GM23338 (cell line): ENCODE results near the gene TRAF3IP3. TPM values are rescaled to one million over a fixed set of nuclear protein-coding genes. Genes with fewer than 3 reads are reported as not detected.

Source experiments
- ATAC-seq: fragments of 200-7000 bp; cut with Tn5 transposase; 3 replicates; pipeline ENCODE4 v1.9.1; 2020
- DNase-seq: peaks from one replicate; pipeline ENCODE4 v3.0.0-alpha.2; 2015; ENCODE audit warnings: low spot score
- H2AFZ ChIP-seq: fragments of 200-600 bp; sonication (generic); 2 replicates; pipeline ENCODE4 v1.8.0; 2016; ENCODE audit warnings: antibody characterized with exemption, mild to moderate bottlenecking, moderate library complexity
- H3F3A ChIP-seq: fragments of 200-600 bp; sonication (generic); replicated peaks from 2 replicates; pipeline ENCODE4 v1.8.0; 2017; ENCODE audit warnings: antibody characterized with exemption, mixed run types, low read depth
- H3K27ac ChIP-seq: fragments of 200-600 bp; sonication (generic); 2 replicates; pipeline ENCODE4 v1.6.1; 2016; ENCODE audit warnings: low read depth
- H3K27me3 ChIP-seq: fragments of 200-600 bp; sonication (generic); 2 replicates; pipeline ENCODE4 v1.8.0; 2016; ENCODE audit warnings: mild to moderate bottlenecking, mixed run types, moderate library complexity; ENCODE audit not compliant: insufficient read depth
- H3K36me3 ChIP-seq: fragments of 200-600 bp; sonication (generic); 2 replicates; pipeline ENCODE4 v1.8.0; 2016; ENCODE audit warnings: mild to moderate bottlenecking; ENCODE audit not compliant: insufficient read depth
- H3K4me1 ChIP-seq: fragments of 200-600 bp; sonication (generic); 2 replicates; pipeline ENCODE4 v1.8.0; 2016; ENCODE audit warnings: mild to moderate bottlenecking, moderate library complexity; ENCODE audit not compliant: insufficient read depth
- H3K4me2 ChIP-seq: fragments of 200-600 bp; sonication (generic); 2 replicates; pipeline ENCODE4 v1.7.1; 2017; ENCODE audit warnings: mixed run types
- H3K4me3 ChIP-seq: fragments of 200-600 bp; sonication (generic); 2 replicates; pipeline ENCODE4 v1.6.1; 2016; ENCODE audit warnings: mixed run types
- H3K79me2 ChIP-seq: fragments of 200-600 bp; sonication (generic); replicated peaks from 2 replicates; pipeline ENCODE4 v1.8.0; 2017; ENCODE audit warnings: mild to moderate bottlenecking; ENCODE audit not compliant: insufficient read depth
- H3K9me2 ChIP-seq: fragments of 200-600 bp; sonication (generic); 2 replicates; pipeline ENCODE4 v1.8.0; 2017; ENCODE audit not compliant: insufficient read depth
- H4K20me1 ChIP-seq: fragments of 200-600 bp; sonication (generic); replicated peaks from 2 replicates; pipeline ENCODE4 v1.8.0; 2017; ENCODE audit warnings: mild to moderate bottlenecking; ENCODE audit not compliant: insufficient read depth
- H3K27ac Mint-ChIP-seq: 2 replicates; pipeline ENCODE4 v1.8.0; 2020; ENCODE audit warnings: inconsistent platforms, mild to moderate bottlenecking, moderate library complexity, mixed read lengths
- H3K27me3 Mint-ChIP-seq: 3 replicates; pipeline ENCODE4 v1.8.0; 2022; ENCODE audit warnings: low read depth, mild to moderate bottlenecking, moderate library complexity, mixed read lengths, inconsistent platforms; ENCODE audit not compliant: insufficient read depth, poor library complexity
- H3K36me3 Mint-ChIP-seq: 3 replicates; pipeline ENCODE4 v1.8.0; 2021; ENCODE audit warnings: low read depth, mild to moderate bottlenecking, inconsistent platforms, moderate library complexity, mixed read lengths
- H3K4me1 Mint-ChIP-seq: 3 replicates; pipeline ENCODE4 v1.8.0; 2020; ENCODE audit warnings: mild to moderate bottlenecking, inconsistent platforms, mixed read lengths
- H3K4me3 Mint-ChIP-seq: 3 replicates; pipeline ENCODE4 v1.8.0; 2021; ENCODE audit warnings: moderate library complexity, mild to moderate bottlenecking, inconsistent platforms, mixed read lengths
- H3K9me3 Mint-ChIP-seq: 3 replicates; pipeline ENCODE4 v1.8.0; 2020; ENCODE audit warnings: moderate library complexity, mild to moderate bottlenecking, inconsistent platforms, mixed read lengths
- CREB1 ChIP-seq: fragments of 250-450 bp; sonication (Bioruptor Pico); IDR thresholded peaks from 2 replicates; pipeline ENCODE4 v1.5.0; 2020; ENCODE audit warnings: low read depth, mild to moderate bottlenecking, moderate library complexity
- CTCF ChIP-seq, 2 experiments: fragments of 200-600 bp in 1 of 2; sonication (generic) in 1 of 2; conservative IDR thresholded peaks; 2 replicates each; pipeline versions ENCODE4 v1.5.1 to v1.6.1; 2016 to 2017; ENCODE audit warnings: antibody characterized with exemption in 2 of 2, low read depth in 2 of 2, mild to moderate bottlenecking in 2 of 2, moderate library complexity in 1 of 2
- EZH2 ChIP-seq: fragments of 200-600 bp; sonication (generic); IDR thresholded peaks from one replicate; pipeline ENCODE4 v1.8.0; 2017; ENCODE audit warnings: antibody characterized with exemption, mild to moderate bottlenecking, low read depth; ENCODE audit not compliant: unreplicated experiment
- EZH2phosphoT487 ChIP-seq: fragments of 200-600 bp; sonication (generic); IDR thresholded peaks from one replicate; pipeline ENCODE4 v1.8.1; 2018; ENCODE audit warnings: antibody characterized with exemption; ENCODE audit not compliant: unreplicated experiment
- JUNB ChIP-seq: IDR thresholded peaks from one replicate; pipeline ENCODE4 v1.6.1; 2016; ENCODE audit warnings: antibody characterized with exemption; ENCODE audit not compliant: unreplicated experiment
- NANOG ChIP-seq: IDR thresholded peaks from 2 replicates; pipeline ENCODE4 v1.6.1; 2016; ENCODE audit warnings: antibody characterized with exemption, borderline replicate concordance
- REST ChIP-seq: IDR thresholded peaks from one replicate; pipeline ENCODE4 v1.6.1; 2018; ENCODE audit warnings: antibody characterized with exemption; ENCODE audit not compliant: unreplicated experiment
- STAT1 ChIP-seq: IDR thresholded peaks from one replicate; pipeline ENCODE4 v1.6.1; 2016; ENCODE audit warnings: antibody characterized with exemption; ENCODE audit not compliant: unreplicated experiment
- ZNF114 ChIP-seq: fragments of 250-450 bp; sonication (Bioruptor Pico); IDR thresholded peaks from 2 replicates; pipeline ENCODE4 v1.5.0; 2020; ENCODE audit warnings: mild to moderate bottlenecking, moderate library complexity
- ZNF331 ChIP-seq: fragments of 250-450 bp; sonication (Bioruptor Pico); IDR thresholded peaks from 2 replicates; pipeline ENCODE4 v1.5.0; 2020; ENCODE audit warnings: low read depth, mild to moderate bottlenecking, moderate library complexity
- ZNF462 ChIP-seq: fragments of 250-450 bp; sonication (Bioruptor Pico); IDR thresholded peaks from 2 replicates; pipeline ENCODE4 v1.5.0; 2020; ENCODE audit warnings: mild to moderate bottlenecking, moderate library complexity
- polyA plus RNA-seq: library from polyadenylated mRNA; unstranded; fragments of >200 nt; fragmentation: Nextera tagmentation; extraction: Ambion mirVana; gene quantifications from 2 replicates; pipeline ENCODE4 v1.2.1, GENCODE V29; 2016
- total RNA-seq: library from RNA; depleted of rRNA; stranded (reverse); fragments of >200 nt; shearing (Covaris generic); gene quantifications from 2 replicates; pipeline ENCODE4 v1.2.3, GENCODE V29; 2014

The TRAF3IP3 gene
- total and polyA plus RNA-seq, 2 experiments from 2014 or later, result not detected

DNA sequence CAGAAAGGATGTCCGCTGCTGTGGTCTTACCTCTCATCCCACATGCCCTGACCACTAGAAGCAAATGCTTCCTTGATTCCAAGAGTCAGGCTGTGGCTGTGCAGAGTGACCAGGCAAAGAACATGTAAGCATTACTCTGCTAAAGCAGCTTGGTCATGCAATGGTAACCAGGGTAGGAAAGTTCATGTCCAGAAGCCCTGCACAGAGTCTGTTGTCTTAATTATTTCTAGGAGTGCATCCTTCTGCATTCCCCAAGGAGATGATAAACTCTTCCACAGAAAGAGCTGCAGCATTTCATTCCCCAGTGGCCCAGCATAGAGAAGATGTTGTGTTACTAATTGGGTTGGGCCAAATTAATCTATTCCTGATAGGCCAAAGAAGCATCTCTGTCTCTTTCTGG, 61.8 kb downstream of the TRAF3IP3 start:
- Mint-ChIP-seq H3K27ac (no peak overlapping the region), H3K27me3 (peaks cover 10% of the 10 kb centered on the region), H3K9me3 (no peaks in the 10 kb centered on the region; the same call in 2 of the 3 replicates), H3K4me1 (peaks cover 7% of the 10 kb centered on the region), H3K36me3 (no peaks in the 10 kb centered on the region), H3K4me3 (no peak overlapping the region)
- Histone ChIP-seq H3K79me2 (no peaks in the 10 kb centered on the region), H3K27ac (no peak overlapping the region), H3K9me2 (no peaks in the 10 kb centered on the region), H4K20me1 (no peaks in the 10 kb centered on the region), H3K4me3 (no peak overlapping the region), H3F3A (no peaks in the 10 kb centered on the region), H3K4me2 (no peak overlapping the region), H3K27me3 (no peaks in the 10 kb centered on the region), H3K36me3 (no peaks in the 10 kb centered on the region), H3K4me1 (no peaks in the 10 kb centered on the region), H2AFZ (no peak overlapping the region)
- ATAC-seq (no peak), DNase-seq (no peak)
- TF ChIP-seq ZNF462 (CRISPR knock-in tag), result no peak
- TF ChIP-seq CREB1 (CRISPR knock-in tag), result no peak
- TF ChIP-seq EZH2phosphoT487, result no peak
- TF ChIP-seq REST, result no peak
- no peak for TF ChIP-seq STAT1
- TF ChIP-seq EZH2, result no peak
- TF ChIP-seq JUNB, result no peak
- TF ChIP-seq ZNF331 (CRISPR knock-in tag), result no peak
- TF ChIP-seq NANOG, result no peak
- no peak for TF ChIP-seq CTCF (conservative IDR thresholded peaks at IDR 0.05; ENCODE audit: low read depth in 2 of 2)
- TF ChIP-seq ZNF114, result no peak
